OCI-LY7 (cell line): Measurements from ENCODE around the gene CASK.

Source experiments
- EZH2phosphoT487 ChIP-seq: fragments of 200-600 bp; sonication (generic); IDR thresholded peaks from 2 replicates; pipeline ENCODE4 v1.6.1; 2018; ENCODE audit warnings: low read depth, borderline replicate concordance, mild to moderate bottlenecking, mixed run types, antibody characterized with exemption, low read length, moderate library complexity, mixed read lengths
- TF ChIP-seq, protein P1 (sequence below): fragments of 200-600 bp; sonication (generic); conservative IDR thresholded peaks from 2 replicates; pipeline ENCODE4 v1.5.1; 2014; ENCODE audit warnings: mild to moderate bottlenecking, antibody characterized with exemption, low read length, moderate library complexity, mixed read lengths

DNA sequence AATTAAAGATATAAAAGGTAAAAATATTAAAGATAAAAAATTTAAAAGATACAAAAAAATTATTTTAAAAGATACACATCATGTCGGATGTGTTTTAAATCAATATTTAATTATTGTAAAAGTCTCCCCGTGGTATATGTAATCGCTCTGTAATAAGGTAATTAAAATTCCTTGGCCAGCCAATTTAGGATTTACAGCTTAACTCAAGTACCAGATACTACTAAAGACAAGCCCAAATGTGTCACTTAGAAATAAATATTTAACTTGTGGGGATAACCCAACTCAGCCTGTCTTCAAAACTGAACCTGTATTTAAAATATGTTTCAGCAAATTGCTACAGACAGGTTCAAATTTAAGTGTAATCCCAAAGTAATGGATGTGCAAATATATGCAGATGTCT lies 143.4 kb downstream of the CASK start:
- TF ChIP-seq, protein P1, sequence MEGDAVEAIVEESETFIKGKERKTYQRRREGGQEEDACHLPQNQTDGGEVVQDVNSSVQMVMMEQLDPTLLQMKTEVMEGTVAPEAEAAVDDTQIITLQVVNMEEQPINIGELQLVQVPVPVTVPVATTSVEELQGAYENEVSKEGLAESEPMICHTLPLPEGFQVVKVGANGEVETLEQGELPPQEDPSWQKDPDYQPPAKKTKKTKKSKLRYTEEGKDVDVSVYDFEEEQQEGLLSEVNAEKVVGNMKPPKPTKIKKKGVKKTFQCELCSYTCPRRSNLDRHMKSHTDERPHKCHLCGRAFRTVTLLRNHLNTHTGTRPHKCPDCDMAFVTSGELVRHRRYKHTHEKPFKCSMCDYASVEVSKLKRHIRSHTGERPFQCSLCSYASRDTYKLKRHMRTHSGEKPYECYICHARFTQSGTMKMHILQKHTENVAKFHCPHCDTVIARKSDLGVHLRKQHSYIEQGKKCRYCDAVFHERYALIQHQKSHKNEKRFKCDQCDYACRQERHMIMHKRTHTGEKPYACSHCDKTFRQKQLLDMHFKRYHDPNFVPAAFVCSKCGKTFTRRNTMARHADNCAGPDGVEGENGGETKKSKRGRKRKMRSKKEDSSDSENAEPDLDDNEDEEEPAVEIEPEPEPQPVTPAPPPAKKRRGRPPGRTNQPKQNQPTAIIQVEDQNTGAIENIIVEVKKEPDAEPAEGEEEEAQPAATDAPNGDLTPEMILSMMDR = no peak
- TF ChIP-seq EZH2phosphoT487 = no peak
